ENCODE results near the gene HTRA1.

HTRA1 gene

GRCh38 chr10:122476333-122476695, 15.0 kb downstream of the HTRA1 start:
- DNase-seq: no peak
- no peak overlapping the region for H3K9ac ChIP-seq (ENCODE audit: low read length)
- no peak overlapping the region for H4K5ac ChIP-seq (ENCODE audit: low read length)
- H3K79me1 ChIP-seq (ENCODE audit: low read length): no peaks in the 10 kb centered on the region
- H2BK15ac ChIP-seq (replicated peaks; ENCODE audit: low read depth): no peak overlapping the region
- H3K23ac ChIP-seq (ENCODE audit: low read length): no peak overlapping the region
- H3K4me2 ChIP-seq (ENCODE audit: low read length): no peak overlapping the region
- H2AK5ac ChIP-seq (ENCODE audit: low read length): no peak overlapping the region
- no peak overlapping the region for H3K18ac ChIP-seq (ENCODE audit: low read length)
- no peak overlapping the region for H2BK120ac ChIP-seq (ENCODE audit: low read depth, low read length)
- H3K27ac ChIP-seq (ENCODE audit: low read depth, low read length): no peak overlapping the region
- WGBS (ENCODE audit: extremely low coverage, insufficient coverage, low lambda C conversion rate): no CpG with 5 or more reads among the region's 6 CpGs
- H3K4me1 ChIP-seq (ENCODE audit: control insufficient read depth, low read depth, low read length): no peaks in the 10 kb centered on the region
- no peak overlapping the region for H4K8ac ChIP-seq (ENCODE audit: low read depth, low read length)
- no peaks in the 10 kb centered on the region for H3K36me3 ChIP-seq (ENCODE audit: control insufficient read depth, insufficient read depth, low read length)
- H3K4me3 ChIP-seq (ENCODE audit: low read length): no peak overlapping the region
- no peaks in the 10 kb centered on the region for H3K27me3 ChIP-seq (ENCODE audit: insufficient read depth, low read length, poor library complexity)
- no peaks in the 10 kb centered on the region for H3K79me2 ChIP-seq (ENCODE audit: control insufficient read depth, insufficient read depth, low read length)
- no peak overlapping the region for H3K4ac ChIP-seq (ENCODE audit: low read depth, low read length)
- no peak overlapping the region for H3K56ac ChIP-seq (ENCODE audit: low read length)
- no peak overlapping the region for H2BK5ac ChIP-seq (ENCODE audit: low read length)

GRCh38 chr10:122477436-122477835, 16.1 kb downstream of the HTRA1 start:
- no peaks in the 10 kb centered on the region for H3K79me1 ChIP-seq (ENCODE audit: low read length)
- no peak overlapping the region for H3K9ac ChIP-seq (ENCODE audit: low read length)
- no peak overlapping the region for H3K4me3 ChIP-seq (ENCODE audit: low read length)
- no peak overlapping the region for H3K18ac ChIP-seq (ENCODE audit: low read length)
- no peaks in the 10 kb centered on the region for H3K27me3 ChIP-seq (ENCODE audit: insufficient read depth, low read length, poor library complexity)
- no peak overlapping the region for H3K4me2 ChIP-seq (ENCODE audit: low read length)
- H3K4ac ChIP-seq (ENCODE audit: low read depth, low read length): no peak overlapping the region
- H3K27ac ChIP-seq (ENCODE audit: low read depth, low read length): no peak overlapping the region
- H2BK120ac ChIP-seq (ENCODE audit: low read depth, low read length): no peak overlapping the region
- no peak overlapping the region for H4K8ac ChIP-seq (ENCODE audit: low read depth, low read length)
- no peak overlapping the region for H2AK5ac ChIP-seq (ENCODE audit: low read length)
- no CpG with 5 or more reads among the region's 5 CpGs for WGBS (ENCODE audit: extremely low coverage, insufficient coverage, low lambda C conversion rate)
- no peak overlapping the region for H3K56ac ChIP-seq (ENCODE audit: low read length)
- H3K79me2 ChIP-seq (ENCODE audit: control insufficient read depth, insufficient read depth, low read length): no peaks in the 10 kb centered on the region
- H3K4me1 ChIP-seq (ENCODE audit: control insufficient read depth, low read depth, low read length): no peaks in the 10 kb centered on the region
- H3K23ac ChIP-seq (ENCODE audit: low read length): no peak overlapping the region
- no peaks in the 10 kb centered on the region for H3K36me3 ChIP-seq (ENCODE audit: control insufficient read depth, insufficient read depth, low read length)
- no peak overlapping the region for H2BK15ac ChIP-seq (replicated peaks; ENCODE audit: low read depth)
- H2BK5ac ChIP-seq (ENCODE audit: low read length): no peak overlapping the region
- H4K5ac ChIP-seq (ENCODE audit: low read length): no peak overlapping the region
- no peak for DNase-seq

GRCh38 chr10:122478971-122479370, 17.6 kb downstream of the HTRA1 start:
- no CpG with 5 or more reads among the region's 7 CpGs for WGBS (ENCODE audit: extremely low coverage, insufficient coverage, low lambda C conversion rate)

GRCh38 chr10:122480146-122480833, 18.9 kb downstream of the HTRA1 start:
- no peaks in the 10 kb centered on the region for H3K36me3 ChIP-seq (ENCODE audit: control insufficient read depth, insufficient read depth, low read length)
- no peak overlapping the region for H4K8ac ChIP-seq (ENCODE audit: low read depth, low read length)
- H3K23ac ChIP-seq (ENCODE audit: low read length): no peak overlapping the region
- H3K27me3 ChIP-seq (ENCODE audit: insufficient read depth, low read length, poor library complexity): no peaks in the 10 kb centered on the region
- no peak overlapping the region for H2BK120ac ChIP-seq (ENCODE audit: low read depth, low read length)
- H3K27ac ChIP-seq (ENCODE audit: low read depth, low read length): no peak overlapping the region
- no CpG with 5 or more reads among the region's 10 CpGs for WGBS (ENCODE audit: extremely low coverage, insufficient coverage, low lambda C conversion rate)
- H3K79me2 ChIP-seq (ENCODE audit: control insufficient read depth, insufficient read depth, low read length): no peaks in the 10 kb centered on the region
- no peaks in the 10 kb centered on the region for H3K79me1 ChIP-seq (ENCODE audit: low read length)
- H2AK5ac ChIP-seq (ENCODE audit: low read length): no peak overlapping the region
- no peak overlapping the region for H3K4me2 ChIP-seq (ENCODE audit: low read length)
- H2BK15ac ChIP-seq (replicated peaks; ENCODE audit: low read depth): no peak overlapping the region
- no peak for DNase-seq
- H3K18ac ChIP-seq (ENCODE audit: low read length): no peak overlapping the region
- no peak overlapping the region for H4K5ac ChIP-seq (ENCODE audit: low read length)
- H2BK5ac ChIP-seq (ENCODE audit: low read length): no peak overlapping the region
- H3K4me3 ChIP-seq (ENCODE audit: low read length): no peak overlapping the region
- H3K4ac ChIP-seq (ENCODE audit: low read depth, low read length): no peak overlapping the region
- H3K56ac ChIP-seq (ENCODE audit: low read length): no peak overlapping the region
- H3K9ac ChIP-seq (ENCODE audit: low read length): no peak overlapping the region
- no peaks in the 10 kb centered on the region for H3K4me1 ChIP-seq (ENCODE audit: control insufficient read depth, low read depth, low read length)

More at GRCh38 chr10:122478971-122479370, 17.6 kb downstream of the HTRA1 start:
- Histone ChIP-seq H3K27me3 (ENCODE audit: insufficient read depth, low read length, poor library complexity) (no peaks in the 10 kb centered on the region), H3K9ac (ENCODE audit: low read length) (no peak overlapping the region), H2AK5ac (ENCODE audit: low read length) (no peak overlapping the region), H3K4me1 (ENCODE audit: control insufficient read depth, low read depth, low read length) (no peaks in the 10 kb centered on the region), H3K18ac (ENCODE audit: low read length) (no peak overlapping the region), H4K8ac (ENCODE audit: low read depth, low read length) (no peak overlapping the region), H3K36me3 (ENCODE audit: control insufficient read depth, insufficient read depth, low read length) (no peaks in the 10 kb centered on the region), H3K79me2 (ENCODE audit: control insufficient read depth, insufficient read depth, low read length) (no peaks in the 10 kb centered on the region), H3K4me3 (ENCODE audit: low read length) (no peak overlapping the region), H2BK5ac (ENCODE audit: low read length) (no peak overlapping the region), H2BK120ac (ENCODE audit: low read depth, low read length) (no peak overlapping the region), H2BK15ac (replicated peaks; ENCODE audit: low read depth) (no peak overlapping the region), H4K5ac (ENCODE audit: low read length) (no peak overlapping the region), H3K27ac (ENCODE audit: low read depth, low read length) (no peak overlapping the region), H3K4me2 (ENCODE audit: low read length) (no peak overlapping the region), H3K4ac (ENCODE audit: low read depth, low read length) (no peak overlapping the region), H3K23ac (ENCODE audit: low read length) (no peak overlapping the region), H3K56ac (ENCODE audit: low read length) (no peak overlapping the region), H3K79me1 (ENCODE audit: low read length) (no peaks in the 10 kb centered on the region)
- no peak for DNase-seq

GRCh38 chr10:122481296-122482056, 20.1 kb downstream of the HTRA1 start:
- no peak overlapping the region for H2AK5ac ChIP-seq (ENCODE audit: low read length)
- no CpG with 5 or more reads among the region's 6 CpGs for WGBS (ENCODE audit: extremely low coverage, insufficient coverage, low lambda C conversion rate)
- no peaks in the 10 kb centered on the region for H3K36me3 ChIP-seq (ENCODE audit: control insufficient read depth, insufficient read depth, low read length)
- no peaks in the 10 kb centered on the region for H3K79me2 ChIP-seq (ENCODE audit: control insufficient read depth, insufficient read depth, low read length)
- H3K18ac ChIP-seq (ENCODE audit: low read length): no peak overlapping the region
- H3K79me1 ChIP-seq (ENCODE audit: low read length): no peaks in the 10 kb centered on the region
- no peak for DNase-seq
- H3K23ac ChIP-seq (ENCODE audit: low read length): no peak overlapping the region
- no peak overlapping the region for H3K4ac ChIP-seq (ENCODE audit: low read depth, low read length)
- H2BK15ac ChIP-seq (replicated peaks; ENCODE audit: low read depth): no peak overlapping the region
- no peaks in the 10 kb centered on the region for H3K27me3 ChIP-seq (ENCODE audit: insufficient read depth, low read length, poor library complexity)
- H4K8ac ChIP-seq (ENCODE audit: low read depth, low read length): no peak overlapping the region
- no peak overlapping the region for H3K4me3 ChIP-seq (ENCODE audit: low read length)
- H2BK5ac ChIP-seq (ENCODE audit: low read length): no peak overlapping the region
- no peak overlapping the region for H4K5ac ChIP-seq (ENCODE audit: low read length)
- H3K27ac ChIP-seq (ENCODE audit: low read depth, low read length): no peak overlapping the region
- no peak overlapping the region for H2BK120ac ChIP-seq (ENCODE audit: low read depth, low read length)
- no peak overlapping the region for H3K4me2 ChIP-seq (ENCODE audit: low read length)
- no peak overlapping the region for H3K9ac ChIP-seq (ENCODE audit: low read length)
- no peaks in the 10 kb centered on the region for H3K4me1 ChIP-seq (ENCODE audit: control insufficient read depth, low read depth, low read length)
- H3K56ac ChIP-seq (ENCODE audit: low read length): no peak overlapping the region

Measured in mesendoderm (in vitro differentiated cells).